B cell (primary cell): Measurements from ENCODE around the gene AP1M1.

Source experiments
- CTCF ChIP-seq: fragments of 200-600 bp; IDR thresholded peaks from one replicate; pipeline ENCODE4 v1.8.0; 2022; ENCODE audit warnings: antibody characterized with exemption, mild to moderate bottlenecking
- EZH2 ChIP-seq: IDR thresholded peaks from 2 replicates; pipeline ENCODE4 v1.6.1; 2012; ENCODE audit warnings: borderline replicate concordance, low read depth, mild to moderate bottlenecking, moderate library complexity, low read length; ENCODE audit not compliant: insufficient read depth, poor library complexity, severe bottlenecking

DNA sequence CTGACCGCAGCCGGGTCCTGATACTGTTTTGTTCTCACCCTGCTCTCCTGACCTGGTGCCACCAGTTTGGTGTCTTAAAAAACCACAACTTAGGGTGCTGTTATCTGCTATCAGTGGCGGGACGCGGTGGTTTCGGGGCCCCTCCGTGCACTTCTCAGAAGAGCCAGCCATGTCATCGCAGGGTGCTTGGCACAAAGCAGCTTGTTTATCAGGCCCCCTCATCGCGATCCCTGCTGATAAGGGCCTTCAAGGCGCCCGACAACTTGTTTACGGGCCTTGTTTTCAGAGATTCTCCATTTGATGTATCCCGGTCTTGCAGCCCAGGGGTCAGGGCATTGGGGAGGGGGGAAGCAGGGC is 68.9 kb downstream of the AP1M1 start:
- TF ChIP-seq CTCF = no peak
- no peak for TF ChIP-seq EZH2
